ENCODE results near the gene TBKBP1.
"Not testable (repeated sequence)": the region's sequence is repeated elsewhere in the genome, so short reads cannot be mapped to it uniquely, and the experiment has no call there.

TBKBP1 gene

GRCh38 chr17:47678196-47678595 lies 15.8 kb upstream of the TBKBP1 start:
- DNase-seq (ENCODE audit: low read depth), result no peak

- DNase-seq (ENCODE audit: low read depth), result no peak
Observed at GRCh38 chr17:47682138-47682537, 11.8 kb upstream of the TBKBP1 start.

DNA sequence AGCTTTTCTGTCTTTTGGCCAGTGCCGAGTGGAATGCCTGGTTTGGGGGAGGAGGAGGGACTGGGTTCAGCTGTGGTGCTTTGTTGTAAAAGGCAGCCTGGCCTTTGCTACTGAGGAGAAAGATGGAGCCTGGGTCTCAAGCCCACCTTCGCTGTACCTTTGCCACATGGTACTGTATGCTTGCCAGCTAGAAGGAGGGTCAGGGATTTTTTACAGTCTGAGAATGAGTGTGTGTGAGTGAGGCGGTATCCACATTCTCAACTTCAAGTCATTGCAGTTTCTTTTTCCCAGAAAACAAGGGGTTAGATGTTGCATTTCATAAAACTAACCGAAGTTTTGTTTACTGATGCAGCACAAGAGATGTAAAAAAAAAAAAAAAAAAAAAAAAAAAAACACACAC lies 11.2 kb upstream of the TBKBP1 start:
- DNase-seq (ENCODE audit: low read depth), result not testable (repeated sequence)

DNA sequence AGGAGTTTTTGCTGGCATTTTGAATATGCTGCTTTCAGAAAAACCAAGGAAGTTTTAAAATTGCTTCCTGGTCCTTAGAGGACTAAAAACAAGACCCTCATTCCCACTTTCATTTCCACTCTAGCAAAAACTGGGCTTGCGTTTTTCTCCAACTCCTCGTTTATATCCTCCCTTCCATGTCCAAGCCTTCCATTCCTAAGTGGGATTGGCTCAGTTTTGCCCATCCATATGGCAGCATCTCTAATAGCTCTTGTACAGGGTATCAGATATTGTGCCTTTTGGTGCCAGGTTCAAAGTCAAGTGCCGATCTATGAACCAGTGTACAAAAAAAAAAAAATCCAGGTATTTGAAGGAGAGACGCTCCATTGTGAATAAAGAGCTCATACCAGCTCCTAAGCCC lies 9.9 kb upstream of the TBKBP1 start:
- DNase-seq (ENCODE audit: low read depth), result no peak

- DNase-seq (ENCODE audit: low read depth), result no peak
Observed at GRCh38 chr17:47684535-47685193, 9.3 kb upstream of the TBKBP1 start.

GRCh38 chr17:47685556-47686275 lies 8.2 kb upstream of the TBKBP1 start:
- no peak for DNase-seq (ENCODE audit: low read depth)

DNA sequence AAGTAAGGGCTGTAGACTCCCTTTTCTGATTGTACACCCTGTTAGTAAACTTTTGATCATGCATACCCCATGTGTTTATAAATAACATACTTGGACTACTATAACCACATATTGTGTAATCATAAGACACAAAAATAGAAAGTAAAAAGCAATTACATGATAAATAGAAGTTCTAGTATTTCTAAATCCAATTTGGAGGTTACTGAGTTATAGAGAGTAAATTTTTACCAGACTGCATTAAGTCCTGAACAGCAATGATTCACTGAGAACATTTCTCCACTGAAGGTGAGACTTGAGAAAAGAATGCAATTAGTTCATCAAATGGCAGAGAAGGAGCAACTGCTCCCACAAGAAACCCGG lies 7.7 kb upstream of the TBKBP1 start:
- DNase-seq (ENCODE audit: low read depth), result no peak

GRCh38 chr17:47686664-47687327 lies 7.2 kb upstream of the TBKBP1 start:
- DNase-seq (ENCODE audit: low read depth), result no peak

DNA sequence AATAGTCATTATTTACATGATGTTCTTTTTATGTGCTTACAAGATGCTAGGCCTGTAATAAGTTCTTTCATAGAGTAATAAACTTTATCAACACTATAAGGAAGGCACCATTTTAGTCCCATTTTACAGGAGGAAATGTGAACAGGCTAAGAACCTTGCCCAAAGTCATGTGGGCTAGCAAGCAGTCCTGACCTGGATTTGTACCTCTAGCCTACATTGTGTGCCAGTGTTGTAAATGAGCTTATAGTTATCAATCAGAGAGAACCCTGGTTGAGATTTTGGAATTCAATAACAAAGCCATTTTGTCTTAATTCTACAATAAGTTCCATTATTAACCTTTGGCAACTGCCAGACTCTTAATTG lies 6.7 kb upstream of the TBKBP1 start:
- no peak for DNase-seq (ENCODE audit: low read depth)

DNA sequence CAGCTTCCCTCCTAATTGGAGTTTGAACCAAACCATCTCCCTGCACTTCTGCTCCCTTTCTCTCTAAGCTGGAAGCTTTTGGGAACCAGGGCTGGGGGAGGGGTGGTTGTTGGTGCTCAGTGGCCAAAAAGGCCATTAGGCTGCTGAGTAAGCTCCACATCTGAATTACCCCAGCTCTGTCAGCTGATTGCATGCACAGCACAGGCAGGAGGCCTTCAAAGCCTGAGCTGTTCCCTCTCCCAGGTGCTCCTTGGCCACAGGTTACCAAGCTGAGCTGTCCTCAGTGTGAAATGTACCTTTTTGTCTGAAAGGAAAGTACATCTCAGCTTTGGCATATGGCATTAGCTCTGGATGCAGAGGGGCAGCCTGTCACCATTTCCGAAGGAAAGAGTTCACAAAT lies 6.2 kb upstream of the TBKBP1 start:
- no peak for DNase-seq (ENCODE audit: low read depth)

DNA sequence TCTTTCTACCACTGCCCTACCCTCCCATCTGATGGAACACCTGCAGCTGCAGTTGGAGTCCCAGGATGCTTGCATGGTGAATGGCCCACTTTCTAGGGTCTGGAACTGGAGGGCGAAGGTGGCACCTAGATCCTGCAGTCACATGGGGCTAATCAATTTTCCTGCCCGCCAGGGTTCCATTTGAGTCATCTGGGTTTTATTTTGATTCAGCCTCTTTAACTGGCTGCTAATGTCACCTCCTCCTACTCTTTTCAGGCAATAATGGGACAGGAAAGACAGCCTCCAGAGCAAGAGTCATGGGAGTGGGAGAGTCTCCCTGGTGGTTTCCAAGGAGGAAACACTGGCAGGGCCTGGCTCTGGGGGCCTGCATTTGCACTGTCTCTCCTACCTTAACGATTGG lies 3.8 kb upstream of the TBKBP1 start:
- DNase-seq (ENCODE audit: low read depth), result no peak

DNA sequence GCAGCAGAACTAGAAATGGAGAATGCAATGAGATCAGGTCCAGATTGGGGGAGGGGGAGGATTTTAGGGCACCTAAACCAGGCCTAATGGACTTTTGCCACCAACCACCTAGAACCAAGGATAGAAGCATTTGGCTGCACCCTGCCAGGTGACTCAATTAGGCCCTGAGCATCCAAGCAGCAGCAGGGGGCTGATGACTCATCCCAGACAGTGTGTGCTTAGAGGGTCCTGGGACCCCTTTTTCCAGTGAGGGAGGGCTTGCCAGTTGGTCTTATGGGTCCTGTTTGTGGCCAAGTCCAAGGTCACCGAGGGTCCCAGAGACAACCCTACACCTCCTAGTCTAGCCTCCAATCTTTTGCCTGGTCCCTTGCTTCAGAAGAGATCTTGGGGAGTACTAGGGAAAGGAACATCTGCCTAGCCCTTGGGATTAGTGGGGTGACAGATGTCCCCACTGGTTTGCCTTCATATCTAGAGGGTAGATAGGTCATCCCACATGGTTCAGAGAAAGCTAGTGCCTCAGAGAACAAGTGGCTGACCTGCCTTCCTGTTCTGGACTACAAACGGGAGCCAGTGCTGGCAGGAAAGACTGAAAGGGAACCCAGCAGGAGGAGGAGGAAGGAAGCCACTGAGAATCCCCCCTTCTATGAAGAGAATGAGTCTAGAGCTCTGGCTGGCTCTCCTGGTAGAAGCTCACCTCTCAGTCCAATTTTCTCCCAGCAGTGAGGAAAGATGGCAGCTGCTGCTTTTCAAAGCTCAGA lies 1.6 kb upstream of the TBKBP1 start:
- no peak for DNase-seq (ENCODE audit: low read depth)

DNA sequence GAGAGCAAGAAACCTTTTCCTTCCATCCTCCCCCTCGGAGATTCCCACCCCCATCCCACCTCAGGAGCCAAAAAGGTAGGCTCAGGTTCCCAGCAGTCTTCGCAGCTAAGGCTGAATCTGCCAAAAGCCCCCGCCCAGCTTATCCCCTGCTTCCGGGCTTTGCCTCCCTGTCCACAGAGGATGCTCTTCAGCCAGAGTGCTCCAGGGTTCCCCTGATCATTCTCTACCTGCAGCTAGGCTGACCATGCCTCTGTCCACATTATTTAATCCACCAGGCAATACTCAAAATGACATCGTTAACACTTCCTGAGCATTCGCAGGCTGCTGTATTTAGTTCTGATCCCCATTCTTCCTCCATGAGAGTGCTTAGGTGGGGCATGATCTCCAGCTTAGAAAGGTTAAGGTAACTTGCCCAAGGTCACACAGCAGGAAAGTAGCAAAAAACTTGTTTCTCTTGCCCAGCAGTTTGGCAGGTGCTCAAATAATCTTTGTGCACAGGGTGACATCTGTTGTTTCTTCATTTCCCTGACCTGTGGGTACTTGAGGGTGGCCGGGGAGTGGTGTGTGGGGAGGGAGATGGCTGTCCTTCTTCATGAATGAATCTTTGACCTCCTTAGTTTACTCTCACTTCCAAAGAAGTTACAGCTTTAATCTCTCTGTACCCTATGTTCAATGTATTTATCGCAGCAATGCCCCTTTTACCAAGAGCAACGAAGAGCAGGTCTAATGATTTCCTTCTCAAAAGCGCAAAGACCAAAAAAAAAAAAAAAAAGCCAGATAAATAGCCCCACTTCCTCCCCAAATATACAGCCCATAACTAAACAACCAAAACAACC lies 848 bp upstream of the TBKBP1 start:
- no peak for DNase-seq (ENCODE audit: low read depth)

DNA sequence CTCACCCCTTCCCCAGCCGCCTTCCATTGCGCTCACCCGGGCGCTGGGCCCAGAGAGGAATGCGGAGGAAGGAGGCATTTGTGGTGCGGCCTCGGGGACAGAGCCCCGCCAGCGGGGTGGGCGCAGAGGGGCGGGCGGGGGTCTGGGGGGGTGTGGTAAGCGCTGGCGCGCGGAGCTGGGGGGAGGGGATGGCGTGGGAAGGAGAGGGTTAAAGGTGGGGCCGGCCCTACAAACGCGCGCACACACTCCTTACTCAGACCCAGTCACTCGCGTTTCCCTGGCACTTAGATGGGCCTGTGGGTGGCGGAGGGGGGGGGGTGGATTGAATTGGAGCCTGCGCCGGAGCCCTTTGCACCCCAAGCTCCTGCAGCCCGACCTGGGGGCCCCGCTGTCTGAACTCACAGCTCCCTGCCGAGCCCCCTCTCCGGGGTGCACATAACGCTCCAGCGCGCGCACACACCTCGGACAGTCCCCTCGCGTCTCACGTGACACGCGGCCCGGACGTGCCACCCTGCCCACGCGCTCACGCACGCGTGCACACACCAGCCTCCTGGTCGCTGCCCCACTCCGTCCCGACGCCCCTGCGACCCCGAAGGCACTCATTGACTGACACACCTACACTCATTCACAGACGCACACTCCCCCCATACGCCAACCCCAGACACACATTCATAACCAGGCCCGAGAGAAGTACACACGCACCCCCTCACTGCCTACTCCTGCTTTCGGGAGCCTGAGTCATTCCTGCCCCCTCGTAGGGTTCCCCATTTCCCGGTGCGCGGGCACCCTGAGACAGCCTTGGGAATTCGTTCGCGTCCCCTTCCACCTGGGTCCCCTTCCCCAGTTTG lies 844 bp downstream of the TBKBP1 start:
- DNase-seq (ENCODE audit: low read depth), result no peak

GRCh38 chr17:47695429-47696376 lies 1.7 kb downstream of the TBKBP1 start:
- DNase-seq (ENCODE audit: low read depth), result no peak

DNA sequence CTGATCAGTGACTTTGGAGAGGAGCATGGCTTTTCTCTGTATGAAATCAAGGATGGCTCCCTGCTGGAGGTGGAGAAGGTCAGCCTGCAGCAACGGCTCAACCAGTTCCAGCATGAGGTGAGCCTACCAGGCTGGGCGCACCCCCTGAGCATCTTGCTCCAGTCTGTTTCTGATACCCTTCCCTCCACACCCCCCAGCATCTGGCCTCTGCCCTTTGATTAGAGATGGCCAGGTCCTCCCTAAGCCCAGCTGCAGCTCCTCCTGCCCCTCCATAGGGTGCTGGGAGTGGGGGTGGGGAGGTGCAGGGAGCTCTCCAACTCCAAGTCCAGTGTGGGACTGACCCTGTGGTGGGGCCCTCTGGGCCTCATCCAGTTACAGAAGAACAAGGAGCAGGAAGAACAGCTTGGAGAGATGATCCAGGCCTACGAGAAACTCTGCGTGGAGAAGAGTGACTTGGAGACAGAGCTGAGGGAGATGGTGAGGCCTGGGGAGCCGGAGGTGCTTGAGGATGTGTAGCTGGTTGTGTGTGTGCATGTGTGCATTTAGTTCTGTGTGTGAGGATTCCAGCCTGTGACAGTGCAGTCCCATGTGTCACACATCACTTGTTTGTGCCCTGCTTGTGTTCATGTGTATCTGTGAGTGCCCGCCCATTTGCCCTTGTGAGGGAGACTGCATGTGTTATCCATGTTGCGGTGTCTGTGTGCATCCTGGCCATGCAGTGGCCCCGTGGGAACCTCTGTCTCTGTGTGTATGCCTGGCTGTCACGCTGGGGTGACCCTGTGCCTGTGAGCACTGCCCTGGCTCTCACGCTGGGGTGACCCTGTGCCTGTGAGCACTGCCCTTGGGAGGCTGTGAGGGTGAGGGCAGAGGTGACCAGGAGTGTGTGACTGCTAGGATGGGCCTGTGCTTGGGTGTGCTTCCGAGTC lies 3.0 kb downstream of the TBKBP1 start:
- DNase-seq (ENCODE audit: low read depth), result no peak

DNA sequence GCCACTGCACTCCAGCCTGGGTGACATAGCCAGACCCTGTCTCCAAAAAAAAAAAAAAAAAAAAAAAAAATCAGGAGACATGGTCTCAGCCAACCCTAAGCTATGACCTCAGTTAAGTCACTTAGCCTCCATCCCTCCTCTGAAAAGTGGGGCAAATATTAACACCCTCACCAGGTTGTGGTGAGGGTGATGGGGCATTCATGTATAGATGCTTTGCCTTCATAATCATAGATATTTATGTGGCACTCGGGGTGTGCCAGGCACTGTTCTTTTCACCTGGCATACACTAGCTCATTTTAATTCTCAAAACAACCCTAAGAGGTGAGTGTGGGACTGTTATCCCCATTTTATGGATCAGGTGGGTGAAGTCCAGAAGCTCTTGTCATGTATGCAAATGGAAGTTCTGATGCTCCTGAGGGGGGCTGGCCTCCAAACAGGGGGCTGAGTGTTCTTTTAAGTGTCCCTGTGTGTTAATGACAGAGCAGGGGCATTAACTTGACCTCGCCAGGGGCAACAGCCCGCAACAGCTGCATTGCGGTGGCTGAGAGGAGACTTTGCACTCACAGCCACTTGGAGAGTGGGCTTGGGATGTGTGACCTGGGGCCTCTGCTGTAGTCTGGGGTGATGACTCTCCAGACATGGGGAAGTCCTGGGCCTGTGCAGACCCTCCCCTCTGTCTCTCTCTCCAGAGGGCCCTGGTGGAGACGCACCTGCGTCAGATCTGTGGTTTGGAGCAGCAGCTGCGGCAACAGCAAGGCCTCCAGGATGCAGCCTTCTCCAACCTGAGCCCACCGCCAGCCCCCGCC lies 4.1 kb downstream of the TBKBP1 start:
- DNase-seq (ENCODE audit: low read depth), result no peak

Data from activated T-helper 1 cell treated with Interleukin-2 at 50 U/mL for 16 hours (primary cell).